GM18505 (cell line): ENCODE measurements around the gene MACROH2A2.
A peak's percentile ranks its signal among the peaks of the same experiment; 100 is the strongest.
"Not testable (repeated sequence)": the region's sequence is repeated elsewhere in the genome, so short reads cannot be mapped to it uniquely, and the experiment has no call there.

Experiments used
- ATAC-seq: cut with Tn5 transposase; IDR thresholded peaks from one replicate; pipeline ENCODE4 v1.9.1; 2021; ENCODE audit not compliant: unreplicated experiment
- POLR2A ChIP-seq: IDR thresholded peaks from 4 replicates; pipeline ENCODE4 v1.6.1; 2011; ENCODE audit warnings: borderline replicate concordance; ENCODE audit not compliant: insufficient read depth, insufficient read length; ENCODE audit errors: extremely low read depth

The MACROH2A2 gene

DNA sequence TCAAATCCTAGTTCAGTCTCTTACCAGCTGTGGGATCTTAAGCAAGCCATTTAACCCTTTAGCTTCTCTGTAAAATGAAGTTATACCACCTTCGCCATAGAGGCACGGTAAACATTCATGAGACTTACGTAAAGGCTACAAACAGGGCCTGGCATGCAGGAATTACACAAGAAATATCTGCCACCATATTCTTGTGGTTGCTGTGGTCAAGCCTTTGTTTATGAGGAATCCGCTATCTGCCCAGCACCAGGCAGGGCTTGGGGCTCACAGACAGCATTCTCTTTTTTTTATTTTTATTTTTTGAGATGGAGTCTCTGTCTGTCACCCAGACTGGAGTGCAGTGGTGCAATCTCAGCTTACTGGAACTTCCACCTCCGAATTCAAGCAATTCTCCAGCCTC lies 70.1 kb downstream of the MACROH2A2 start:
- no peak for TF ChIP-seq POLR2A
- ATAC-seq: no peak

DNA sequence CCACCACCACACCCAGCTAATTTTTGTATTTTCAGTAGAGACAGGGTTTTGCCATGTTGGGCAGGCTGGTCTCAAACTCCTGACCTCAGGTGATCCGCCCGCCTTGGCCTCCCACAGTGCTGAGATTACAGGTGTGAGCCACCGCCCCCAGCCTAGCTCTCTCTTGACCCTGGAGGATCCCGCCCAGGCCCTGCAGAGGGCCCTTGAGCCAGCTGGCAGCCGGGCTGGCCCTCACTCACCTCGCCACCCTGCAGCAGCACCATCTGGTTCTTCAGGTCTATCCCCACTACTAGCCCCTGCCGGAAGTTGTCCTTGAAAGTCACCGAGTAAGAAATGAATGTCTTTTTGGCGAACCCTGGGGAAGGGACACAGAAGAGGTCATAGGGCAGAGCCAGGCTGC lies 70.5 kb downstream of the MACROH2A2 start:
- not testable (repeated sequence) for ATAC-seq

DNA sequence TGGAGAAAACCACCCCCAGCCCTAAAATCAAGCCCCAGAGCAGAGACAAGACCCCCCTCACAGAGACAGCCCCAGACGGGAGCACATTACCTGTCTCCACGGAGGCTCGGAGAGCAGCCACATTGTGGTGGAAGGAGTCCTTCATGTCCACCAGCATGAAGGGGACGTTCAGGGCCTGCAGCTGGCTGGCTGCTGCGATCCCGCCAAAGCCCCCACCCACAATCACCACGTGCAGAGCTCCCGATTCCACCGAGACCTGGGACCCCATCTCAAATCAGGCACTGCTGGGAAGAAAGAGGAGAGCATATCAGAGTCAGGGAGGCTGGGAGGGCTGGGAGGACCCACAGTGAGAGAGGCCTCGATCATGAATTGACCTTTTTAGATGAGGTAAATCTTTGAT lies 71.2 kb downstream of the MACROH2A2 start:
- no peak for TF ChIP-seq POLR2A
- no peak for ATAC-seq

DNA sequence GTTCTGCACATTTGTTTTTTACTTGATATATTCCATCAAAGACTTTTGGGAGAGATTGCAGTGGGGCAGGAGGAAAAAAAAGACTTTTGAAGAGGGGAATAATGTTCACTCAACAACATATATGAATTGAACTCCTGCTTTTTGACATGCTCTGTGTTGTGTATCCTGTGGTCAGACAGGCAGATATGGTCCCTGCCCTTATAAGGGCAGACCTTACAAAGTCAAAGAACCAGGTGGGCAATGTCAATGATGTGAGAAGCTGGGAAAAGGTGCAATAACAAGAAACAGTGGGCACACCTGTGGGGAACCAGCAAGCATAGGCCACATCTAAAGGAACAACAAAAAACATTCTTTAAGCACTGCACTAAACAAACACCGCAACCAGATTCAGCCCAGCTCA lies 71.8 kb downstream of the MACROH2A2 start:
- no peak for TF ChIP-seq POLR2A
- no peak for ATAC-seq

DNA sequence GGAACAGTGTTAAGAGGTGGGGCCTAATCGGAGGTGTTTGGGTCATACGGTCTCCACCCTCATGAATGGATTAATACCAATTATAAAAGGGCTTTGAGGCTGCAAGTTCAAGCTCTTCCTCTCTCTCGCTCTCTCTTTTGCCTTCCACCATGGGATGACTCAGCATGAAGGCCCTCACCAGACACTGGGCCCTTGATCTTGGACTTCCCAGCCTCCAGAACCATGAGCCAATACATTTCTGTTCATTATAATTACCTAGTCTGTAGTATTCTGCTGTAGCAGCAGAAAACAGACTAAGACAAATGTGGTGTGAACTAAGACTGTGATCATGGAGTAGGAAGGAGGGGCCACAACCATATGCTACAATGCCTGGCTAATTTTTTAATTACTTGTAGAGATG lies 72.3 kb downstream of the MACROH2A2 start:
- no peak for TF ChIP-seq POLR2A
- no peak for ATAC-seq

DNA sequence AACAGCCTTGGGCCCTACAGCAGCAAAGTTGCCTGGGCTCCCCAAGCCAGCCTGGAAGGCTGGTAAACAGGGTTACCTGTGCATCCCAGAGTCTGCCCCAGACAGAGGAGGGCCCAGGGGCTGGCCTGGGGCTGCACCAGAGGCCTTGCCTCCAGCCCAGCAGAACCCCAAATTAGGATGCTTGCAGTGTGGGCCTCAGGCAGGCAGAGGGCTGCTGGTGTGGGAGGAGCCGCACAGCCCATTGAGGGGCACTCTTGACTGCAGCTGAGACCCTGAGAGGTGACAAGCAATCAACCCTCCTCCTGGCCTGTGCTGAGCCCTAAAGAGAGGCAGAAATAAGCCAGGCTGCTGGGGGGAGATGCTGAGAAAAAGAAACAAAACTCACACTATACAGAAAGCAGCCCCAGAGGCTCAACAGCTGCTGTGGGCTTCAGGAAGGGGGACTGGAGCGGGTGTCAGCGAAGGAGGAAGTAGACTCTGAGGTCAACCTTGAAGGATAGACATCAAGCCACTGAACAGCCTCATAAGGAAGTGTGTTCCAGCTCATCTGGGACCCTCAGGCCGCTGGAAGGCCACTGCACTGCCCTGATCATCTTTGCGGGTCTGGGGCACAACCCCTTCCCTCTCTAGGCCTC lies 73.4 kb downstream of the MACROH2A2 start:
- no peak for TF ChIP-seq POLR2A
- ATAC-seq: no peak

DNA sequence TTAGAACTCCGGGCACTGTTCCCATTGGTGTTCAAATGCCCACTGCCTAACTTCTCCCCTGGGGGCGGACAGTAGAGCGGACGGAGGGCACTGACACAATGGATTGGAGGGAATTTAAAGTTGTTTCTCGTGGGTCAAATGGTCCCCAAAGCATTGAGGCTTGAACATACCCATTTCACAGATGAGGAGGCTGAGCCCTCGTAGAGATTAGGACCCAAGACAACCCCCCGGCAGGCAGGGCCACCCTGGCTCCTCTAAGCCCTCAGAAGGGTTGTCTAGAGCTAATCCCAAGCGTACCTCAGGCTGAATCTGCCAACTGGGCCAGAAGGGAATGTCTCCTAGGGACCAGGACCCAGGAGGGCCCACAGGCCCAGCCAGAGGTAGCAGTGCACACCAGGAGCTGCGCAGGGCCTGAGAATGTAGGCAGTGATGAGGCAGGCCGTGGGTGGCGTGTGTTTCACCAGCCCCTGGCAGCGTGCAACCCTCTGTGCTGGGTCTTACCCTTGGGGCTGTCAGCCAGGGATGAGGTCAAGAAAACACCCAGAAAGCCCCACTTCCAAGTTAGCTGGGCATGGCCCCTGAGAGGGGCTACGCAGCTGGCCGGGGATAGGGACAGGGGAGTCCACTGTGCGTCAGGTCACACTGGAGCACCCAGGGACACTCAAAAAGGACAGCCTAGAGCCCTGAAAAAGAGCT lies 74.2 kb downstream of the MACROH2A2 start:
- TF ChIP-seq POLR2A: no peak
- no peak for ATAC-seq

DNA sequence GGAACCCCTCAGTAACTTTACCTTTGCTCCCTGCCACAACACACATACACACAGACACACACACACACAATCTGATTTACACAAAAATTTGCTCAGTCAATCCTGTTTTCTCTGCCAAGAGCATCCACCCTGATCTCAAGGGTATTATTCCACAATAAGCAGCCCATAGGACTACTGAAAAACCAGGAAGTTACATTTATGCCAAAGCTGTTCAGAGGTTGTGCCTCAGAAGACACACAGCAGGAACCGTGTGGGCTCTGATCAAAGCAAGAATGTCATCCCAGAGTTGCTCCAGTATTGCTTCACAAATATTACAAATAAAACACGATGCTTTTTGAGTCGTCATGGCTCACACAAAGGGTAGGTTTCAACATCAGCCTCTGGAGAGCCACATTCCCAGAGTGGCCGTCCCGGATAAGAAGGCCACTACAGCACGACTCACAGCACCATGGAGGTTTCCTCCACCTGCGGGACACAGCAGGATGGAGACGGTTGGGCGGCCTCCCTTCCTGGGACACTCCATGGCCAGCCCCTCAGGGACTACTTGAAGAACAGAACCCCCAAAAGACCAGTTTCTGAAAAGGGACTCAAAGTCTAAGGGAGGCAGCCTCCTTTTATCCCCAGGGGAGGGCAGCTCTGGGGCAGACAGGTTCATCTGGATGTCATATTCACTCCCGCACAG lies 78.4 kb downstream of the MACROH2A2 start:
- TF ChIP-seq POLR2A: no peak
- no peak for ATAC-seq

DNA sequence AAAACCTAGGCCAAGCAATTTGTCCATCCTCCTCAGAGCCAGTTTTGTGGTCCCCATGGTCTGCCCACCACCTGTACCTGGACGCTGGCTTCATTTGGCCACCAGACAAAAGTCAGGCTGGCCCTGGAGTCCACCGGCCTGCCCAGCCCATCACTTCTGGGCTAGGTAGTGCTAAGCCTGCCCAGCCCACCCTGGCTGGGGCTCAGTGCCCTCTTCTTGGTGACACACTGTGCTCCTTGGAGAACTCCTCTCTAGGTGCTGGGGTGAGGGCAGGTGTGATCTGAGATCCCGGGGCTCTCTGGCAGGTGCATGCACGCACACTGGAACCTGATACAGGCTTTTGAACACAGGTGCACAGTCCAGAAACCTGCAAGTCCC lies 78.9 kb downstream of the MACROH2A2 start:
- TF ChIP-seq POLR2A: no peak
- no peak for ATAC-seq

DNA sequence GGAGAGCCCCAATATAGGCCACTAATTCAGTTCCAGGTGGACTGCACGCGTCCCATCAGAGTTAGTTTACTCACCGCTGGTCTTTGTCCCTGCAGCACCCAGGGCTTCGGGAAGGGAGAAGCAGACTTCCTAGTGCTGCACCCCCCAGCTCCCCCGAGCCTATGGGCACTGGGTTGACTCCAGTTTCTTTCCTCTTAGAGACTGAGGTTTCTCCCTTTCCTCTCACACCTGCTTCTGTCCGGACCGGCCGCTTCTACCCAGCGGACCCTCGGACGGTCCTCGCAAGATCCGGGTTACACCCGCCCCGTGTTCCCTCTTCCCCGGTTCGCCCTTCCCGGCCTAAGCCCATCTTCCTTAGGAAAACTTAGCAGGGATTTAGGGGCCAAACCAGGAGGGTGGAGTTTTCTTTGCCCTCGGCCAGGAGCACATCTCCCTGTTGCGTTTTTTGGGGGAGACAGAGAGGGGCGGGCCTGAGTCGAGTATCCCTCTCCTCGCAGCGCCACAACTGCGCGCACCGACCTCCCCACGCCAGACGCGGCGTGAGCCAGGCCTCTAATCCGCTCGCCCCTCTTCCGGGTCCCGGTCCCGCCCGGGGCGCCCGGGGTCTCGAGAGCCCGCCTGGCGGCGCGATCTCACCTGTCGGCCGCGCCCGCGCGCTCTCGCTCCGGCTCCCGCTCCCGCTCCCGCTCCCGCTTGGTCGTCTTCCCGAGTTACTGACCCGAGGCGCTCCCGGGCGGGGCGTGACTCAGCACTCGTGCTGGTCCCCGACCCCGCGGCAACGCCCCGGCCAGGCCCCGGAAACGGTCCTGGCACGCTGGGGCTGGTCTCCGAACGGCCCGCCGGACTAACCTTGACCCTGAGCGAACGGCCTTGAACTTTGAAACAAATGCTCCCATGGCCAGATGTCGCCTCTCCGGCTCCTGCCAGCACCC lies 79.7 kb downstream of the MACROH2A2 start, which contains the start of gene AIFM2:
TSS of gene AIFM2 (minus strand) at position 728 of the 932 bp plus-strand sequence. CDS start 8,741 bp downstream, outside the sequence.
- ATAC-seq: peak; percentile 79
- TF ChIP-seq POLR2A: peak; percentile 67

DNA sequence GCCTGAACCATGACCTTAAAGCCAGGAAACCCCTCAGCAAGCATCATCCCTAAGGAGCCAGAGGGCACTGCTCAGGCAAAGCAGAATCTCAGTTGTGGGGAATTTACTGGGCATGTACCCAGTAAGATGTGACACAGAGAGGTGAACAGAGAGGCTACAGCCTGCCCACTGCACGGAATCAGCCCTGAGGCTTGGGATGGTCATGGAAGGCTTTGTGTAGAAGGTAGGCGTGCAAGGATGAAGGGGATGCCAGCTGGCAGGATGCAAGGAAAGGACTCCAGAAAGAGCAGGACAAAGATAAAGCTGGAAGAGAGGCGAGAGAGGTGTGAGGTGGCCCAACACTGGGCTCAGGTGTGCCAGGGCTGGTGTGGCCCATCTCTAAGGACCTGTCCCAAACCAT lies 82.4 kb downstream of the MACROH2A2 start:
- TF ChIP-seq POLR2A: no peak
- ATAC-seq: no peak

DNA sequence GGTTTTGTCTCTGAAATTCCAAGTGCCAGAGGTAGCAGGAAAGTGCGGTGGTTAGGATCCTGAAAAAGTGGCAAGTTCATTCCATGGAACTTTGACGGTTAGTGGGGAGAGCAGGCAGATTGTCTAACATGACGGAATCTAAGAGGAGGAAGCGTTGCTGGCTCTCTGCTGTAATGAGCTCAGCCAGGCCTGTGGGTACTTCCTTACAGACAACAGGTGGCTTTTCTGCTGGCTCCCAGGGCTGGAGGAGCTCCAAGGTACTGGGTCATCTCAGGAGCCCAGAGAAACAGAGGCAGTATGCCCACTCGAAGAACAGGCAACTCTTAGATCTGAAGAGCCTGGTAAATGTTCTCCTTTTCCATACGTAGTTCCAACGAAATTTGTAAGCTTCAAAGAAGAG lies 83.0 kb downstream of the MACROH2A2 start:
- TF ChIP-seq POLR2A: no peak
- ATAC-seq: no peak

DNA sequence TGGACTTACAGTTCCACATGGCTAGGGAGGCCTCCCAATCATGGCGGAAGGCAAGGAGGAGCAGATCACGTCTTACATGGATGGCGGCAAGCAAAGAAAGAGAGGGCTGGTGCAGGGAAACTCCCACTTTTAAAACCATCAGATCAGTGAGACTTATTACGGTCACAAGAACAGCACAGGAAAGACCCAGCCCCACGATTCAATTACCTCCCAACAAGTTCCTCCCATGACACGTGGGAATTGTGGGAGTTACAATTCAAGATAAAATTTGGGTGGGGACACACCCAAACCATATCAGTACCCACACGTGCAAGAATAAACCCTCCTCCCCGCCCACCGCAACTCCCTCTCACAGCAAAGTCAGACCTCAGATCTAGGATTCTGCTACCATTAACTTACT lies 84.5 kb downstream of the MACROH2A2 start:
- no peak for ATAC-seq
- no peak for TF ChIP-seq POLR2A
